H1 (cell line): ENCODE measurements around the gene C17orf113.

Experiments used
- BACH1 ChIP-seq: IDR thresholded peaks from 2 replicates; pipeline ENCODE4 v1.6.1; 2012; ENCODE audit warnings: low read length, improper control_type of control experiment
- BRCA1 ChIP-seq: IDR thresholded peaks from 2 replicates; pipeline ENCODE4 v1.6.1; 2012; ENCODE audit warnings: low read depth, low read length, improper control_type of control experiment
- CEBPB ChIP-seq: IDR thresholded peaks from 2 replicates; pipeline ENCODE4 v1.6.1; 2012; ENCODE audit warnings: low read depth, low read length
- GABPA ChIP-seq: IDR thresholded peaks from 2 replicates; pipeline ENCODE4 v1.6.1; 2011; ENCODE audit warnings: mild to moderate bottlenecking, low read length, moderate library complexity, borderline replicate concordance; ENCODE audit not compliant: insufficient read depth
- HDAC6 ChIP-seq: IDR thresholded peaks from one replicate; pipeline ENCODE4 v1.7.1; 2012; ENCODE audit warnings: low read depth, mild to moderate bottlenecking, inconsistent platforms, low read length, moderate library complexity
- NANOG ChIP-seq: IDR thresholded peaks from 2 replicates; pipeline ENCODE4 v1.6.1; 2011; ENCODE audit warnings: low read length, low read depth, mild to moderate bottlenecking, inconsistent platforms; ENCODE audit not compliant: insufficient read depth, poor library complexity, severe bottlenecking
- POU5F1 ChIP-seq: IDR thresholded peaks from 2 replicates; pipeline ENCODE4 v1.6.1; 2011; ENCODE audit warnings: low read depth, mild to moderate bottlenecking, low read length, moderate library complexity
- RAD21 ChIP-seq, 2 experiments: IDR thresholded peaks in 1 of 2; conservative IDR thresholded peaks in 1 of 2; 2 replicates each; pipeline ENCODE4 v1.6.1; 2011; ENCODE audit warnings: low read depth in 2 of 2, low read length in 2 of 2, improper control_type of control experiment in 1 of 2, inconsistent platforms in 1 of 2, mild to moderate bottlenecking in 1 of 2, moderate library complexity in 1 of 2
- SAP30 ChIP-seq: fragments of 300-600 bp; sonication (generic); IDR thresholded peaks from 2 replicates; pipeline ENCODE4 v1.7.1; 2012; ENCODE audit warnings: low read length, moderate library complexity, mild to moderate bottlenecking, inconsistent platforms; ENCODE audit not compliant: insufficient read depth, insufficient replicate concordance
- SUZ12 ChIP-seq: fragments of 200-600 bp; sonication (generic); IDR thresholded peaks from 2 replicates; pipeline ENCODE4 v1.6.1; 2012; ENCODE audit warnings: mild to moderate bottlenecking, inconsistent platforms, low read length, moderate library complexity, mixed read lengths
- TF ChIP-seq, protein P1 (sequence below), 3 experiments: IDR thresholded peaks; 1 replicate in 2 of 3; 2 replicates in 1 of 3; pipeline versions ENCODE4 v1.5.1 to v1.6.1; 2011; ENCODE audit warnings: low read length in 3 of 3, mild to moderate bottlenecking in 3 of 3, inconsistent platforms in 2 of 3, low read depth in 1 of 3, moderate library complexity in 1 of 3; ENCODE audit not compliant: insufficient read depth in 1 of 3; ENCODE audit errors: control extremely low read depth in 1 of 3

DNA sequence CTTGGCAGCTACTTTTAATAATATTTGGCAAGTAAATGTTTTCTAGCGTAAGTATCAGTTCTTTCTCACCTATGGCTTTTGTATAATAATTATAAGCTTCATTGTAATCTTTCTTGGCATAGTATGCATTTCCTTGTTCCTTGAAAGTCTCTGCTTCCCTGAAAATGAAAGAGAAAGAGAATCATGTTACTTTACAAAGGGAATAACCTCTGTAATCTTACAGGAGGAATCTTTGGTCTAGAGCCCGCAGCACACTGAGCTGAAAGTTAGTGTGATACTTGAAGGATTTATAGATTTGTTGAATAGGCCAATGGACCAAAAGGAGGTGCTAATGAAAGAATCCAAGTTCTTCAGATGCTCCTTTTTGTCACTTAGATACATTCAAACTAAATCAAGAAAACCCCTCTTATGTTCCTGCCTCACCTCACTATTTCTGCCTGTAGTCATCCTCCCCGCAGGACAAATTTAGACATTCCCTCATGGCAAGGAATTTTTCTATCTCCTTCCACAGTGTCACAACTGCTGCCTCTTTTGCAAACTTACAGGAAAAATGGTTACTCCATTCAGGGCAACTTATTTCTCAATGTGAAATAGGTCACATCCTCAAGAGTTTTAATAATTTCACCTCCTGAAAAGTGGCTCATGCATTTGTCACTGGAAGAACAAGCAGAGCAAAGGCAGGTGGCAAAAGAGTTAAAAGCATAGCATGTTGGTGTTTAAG, 49.8 kb downstream of the C17orf113 start:
- no peak for TF ChIP-seq RAD21 (IDR thresholded peaks at IDR 0.05 in 1 of 2, conservative IDR thresholded peaks at IDR 0.05 in 1 of 2; ENCODE audit: low read depth in 2 of 2, low read length in 2 of 2)
- TF ChIP-seq, protein P1, sequence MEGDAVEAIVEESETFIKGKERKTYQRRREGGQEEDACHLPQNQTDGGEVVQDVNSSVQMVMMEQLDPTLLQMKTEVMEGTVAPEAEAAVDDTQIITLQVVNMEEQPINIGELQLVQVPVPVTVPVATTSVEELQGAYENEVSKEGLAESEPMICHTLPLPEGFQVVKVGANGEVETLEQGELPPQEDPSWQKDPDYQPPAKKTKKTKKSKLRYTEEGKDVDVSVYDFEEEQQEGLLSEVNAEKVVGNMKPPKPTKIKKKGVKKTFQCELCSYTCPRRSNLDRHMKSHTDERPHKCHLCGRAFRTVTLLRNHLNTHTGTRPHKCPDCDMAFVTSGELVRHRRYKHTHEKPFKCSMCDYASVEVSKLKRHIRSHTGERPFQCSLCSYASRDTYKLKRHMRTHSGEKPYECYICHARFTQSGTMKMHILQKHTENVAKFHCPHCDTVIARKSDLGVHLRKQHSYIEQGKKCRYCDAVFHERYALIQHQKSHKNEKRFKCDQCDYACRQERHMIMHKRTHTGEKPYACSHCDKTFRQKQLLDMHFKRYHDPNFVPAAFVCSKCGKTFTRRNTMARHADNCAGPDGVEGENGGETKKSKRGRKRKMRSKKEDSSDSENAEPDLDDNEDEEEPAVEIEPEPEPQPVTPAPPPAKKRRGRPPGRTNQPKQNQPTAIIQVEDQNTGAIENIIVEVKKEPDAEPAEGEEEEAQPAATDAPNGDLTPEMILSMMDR (IDR thresholded peaks at IDR 0.05; ENCODE audit: control extremely low read depth in 1 of 3, insufficient read depth in 1 of 3, low read depth in 1 of 3, low read length in 3 of 3) = no peak
- TF ChIP-seq SUZ12 = no peak
- TF ChIP-seq POU5F1 = no peak
- no peak for TF ChIP-seq HDAC6
- no peak for TF ChIP-seq CEBPB
- no peak for TF ChIP-seq BACH1
- no peak for TF ChIP-seq BRCA1
- no peak for TF ChIP-seq SAP30
- TF ChIP-seq GABPA = no peak
- no peak for TF ChIP-seq NANOG
